Effector memory CD4-positive, alpha-beta T cell (primary cell): ENCODE measurements around the gene RPL36.

Source experiments
- DNase-seq, 3 donors: peaks; one replicate each; pipeline ENCODE4 v3.0.0-alpha.2; 2020
- H3K27ac ChIP-seq: 2 replicates; pipeline ENCODE4 v1.7.0; 2013; ENCODE audit warnings: mild to moderate bottlenecking, low read length, moderate library complexity; ENCODE audit not compliant: insufficient read depth, poor library complexity, severe bottlenecking
- H3K27me3 ChIP-seq: replicated peaks from 2 replicates; pipeline ENCODE4 v1.7.0; 2013; ENCODE audit warnings: mild to moderate bottlenecking, low read length; ENCODE audit not compliant: insufficient read depth, control insufficient read depth, poor library complexity, severe bottlenecking
- H3K36me3 ChIP-seq: 2 replicates; pipeline ENCODE4 v1.7.0; 2013; ENCODE audit warnings: mild to moderate bottlenecking, low read length, moderate library complexity; ENCODE audit not compliant: control insufficient read depth, insufficient read depth
- H3K4me1 ChIP-seq: 2 replicates; pipeline ENCODE4 v1.7.0; 2013; ENCODE audit warnings: low read length, mild to moderate bottlenecking; ENCODE audit not compliant: control insufficient read depth, insufficient read depth, poor library complexity, severe bottlenecking
- H3K4me3 ChIP-seq: 2 replicates; pipeline ENCODE4 v1.7.0; 2013; ENCODE audit warnings: low read length, low read depth, mild to moderate bottlenecking; ENCODE audit not compliant: insufficient read depth, poor library complexity, severe bottlenecking
- H3K9me3 ChIP-seq: 2 replicates; pipeline ENCODE4 v1.7.0; 2013; ENCODE audit warnings: mild to moderate bottlenecking, low read length, moderate library complexity; ENCODE audit not compliant: control insufficient read depth

RPL36 gene

GRCh38 chr19:5680084-5680436 lies 10.0 kb upstream of the RPL36 start:
- Histone ChIP-seq H3K4me1 (peaks cover 13% of the 10 kb centered on the region), H3K9me3 (no peaks in the 10 kb centered on the region), H3K27ac (peak overlapping the region; percentile 97), H3K27me3 (no peaks in the 10 kb centered on the region), H3K4me3 (peak overlapping the region; percentile 95), H3K36me3 (no peaks in the 10 kb centered on the region)
- DNase-seq, result no peak

DNA sequence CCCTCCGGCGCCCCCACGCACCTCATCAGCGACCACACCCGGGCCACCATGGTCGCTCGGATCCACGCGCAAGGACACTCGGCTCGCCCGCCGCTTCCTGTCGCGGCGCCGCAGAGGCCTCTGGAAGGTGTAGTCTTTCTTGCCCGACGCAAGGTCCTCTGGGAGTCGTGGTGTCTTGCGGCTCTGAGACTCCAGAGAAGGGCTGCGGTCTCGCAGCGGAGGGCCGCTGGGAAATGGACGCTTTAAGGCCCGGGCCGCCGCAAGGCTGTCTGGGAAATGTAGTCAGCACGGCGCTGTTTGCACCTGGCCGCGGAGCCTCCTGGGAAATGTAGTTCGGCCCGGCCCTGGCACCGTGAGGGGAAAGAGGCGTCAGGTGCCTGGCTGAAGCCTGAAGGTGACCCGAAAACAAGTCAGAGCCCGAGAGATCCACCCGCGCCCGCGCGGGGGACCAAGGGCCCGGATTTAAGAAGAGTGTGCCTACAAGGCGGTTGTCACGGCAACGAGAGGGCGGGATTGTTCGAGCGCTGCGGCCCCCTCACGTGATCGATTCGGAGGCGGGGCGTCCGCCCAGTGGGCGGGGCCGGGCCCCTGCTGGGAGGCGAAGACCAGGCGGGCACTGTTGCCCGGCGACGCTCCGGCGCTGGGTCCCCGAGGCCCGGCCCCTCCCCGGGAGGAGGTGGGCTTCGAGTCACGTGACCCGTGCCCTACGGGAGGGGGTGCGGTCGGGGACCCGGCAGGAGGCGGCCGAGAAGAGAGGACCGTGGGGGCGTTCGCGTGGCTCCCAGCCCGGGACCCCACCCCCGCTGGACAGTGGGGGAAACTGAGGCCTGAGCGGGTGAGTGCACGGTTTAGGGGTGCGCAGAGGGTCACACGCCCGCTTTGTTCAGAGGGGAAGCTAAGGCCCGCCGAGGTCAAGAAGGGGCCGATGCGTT lies 9.4 kb upstream of the RPL36 start, which contains the start of the genes HSD11B1L and MICOS13:
HSD11B1L (plus strand) TSS at position 591 of the 932 bp plus-strand sequence. CDS start 3,806 bp downstream, outside the sequence.
MICOS13 (minus strand) TSS at position 80 of the 932 bp plus-strand sequence; CDS start at position 50, 30 bp downstream.
- Histone ChIP-seq H3K4me1 (peaks cover 13% of the 10 kb centered on the region), H3K36me3 (no peaks in the 10 kb centered on the region), H3K27ac (peak within 1 kb of the TSS; percentile 97), H3K9me3 (no peaks in the 10 kb centered on the region), H3K27me3 (no peaks in the 10 kb centered on the region), H3K4me3 (peak within 1 kb of the TSS; percentile 95)
- DNase-seq, result peak; percentile 95 to 98 (median 98)

DNA sequence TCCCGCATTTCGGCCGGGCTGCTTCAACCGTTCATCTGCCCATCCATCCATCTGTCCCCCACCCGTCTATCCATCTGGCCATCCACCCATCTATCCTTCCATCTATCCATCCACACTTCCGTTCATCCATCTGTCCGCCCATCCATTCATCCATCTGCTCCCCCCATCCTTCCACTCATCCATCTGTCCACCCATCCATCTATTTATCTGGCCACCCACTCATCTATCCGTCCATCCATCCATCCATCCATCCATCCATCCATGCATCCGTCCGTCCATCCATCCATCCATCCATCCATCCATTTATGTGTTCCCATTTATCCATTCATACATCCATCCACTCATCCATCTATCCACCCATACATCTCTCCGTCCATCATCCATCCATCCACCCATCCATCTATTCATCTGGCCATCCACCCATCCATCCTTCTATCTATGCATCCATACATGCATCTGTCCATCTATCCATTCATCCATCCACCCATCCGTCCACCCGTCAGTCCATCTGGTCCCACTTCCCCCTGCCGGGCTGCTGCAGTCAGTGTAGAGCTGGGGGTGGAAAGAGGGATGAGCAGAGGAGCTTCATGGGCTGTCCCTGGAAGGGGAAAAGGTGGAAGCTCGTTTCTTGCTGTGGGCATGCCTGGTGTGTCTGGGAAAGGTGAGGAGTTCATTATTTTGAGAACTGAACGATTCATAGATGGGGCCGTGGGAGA lies 8.5 kb upstream of the RPL36 start:
- Histone ChIP-seq H3K4me1 (peaks cover 13% of the 10 kb centered on the region), H3K9me3 (no peaks in the 10 kb centered on the region), H3K27ac (no peak overlapping the region), H3K36me3 (no peaks in the 10 kb centered on the region), H3K4me3 (peak overlapping the region; percentile 95), H3K27me3 (no peaks in the 10 kb centered on the region)
- DNase-seq, result no peak

DNA sequence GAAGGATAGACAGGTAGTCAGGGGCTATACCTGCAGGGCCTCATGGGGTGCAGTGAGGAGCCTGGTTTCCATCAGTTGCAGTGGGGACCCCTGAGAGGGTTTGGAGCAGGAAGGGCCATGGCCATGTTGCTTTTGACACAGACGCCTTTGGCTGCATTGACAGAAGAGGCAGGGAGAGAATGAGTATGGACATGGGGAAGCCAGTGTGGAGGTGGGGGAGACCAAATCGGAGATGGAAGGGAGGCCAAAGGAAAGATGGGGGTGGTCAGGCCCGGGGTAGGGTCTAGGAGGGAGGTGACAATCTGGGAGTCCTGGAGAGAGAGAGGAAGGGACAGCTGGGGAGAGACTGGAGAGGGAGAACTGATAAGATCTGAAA lies 8.0 kb upstream of the RPL36 start:
- no peaks in the 10 kb centered on the region for H3K9me3 ChIP-seq
- H3K4me1 ChIP-seq, result peaks cover 18% of the 10 kb centered on the region
- no peak for DNase-seq
- no peak overlapping the region for H3K27ac ChIP-seq
- no peaks in the 10 kb centered on the region for H3K36me3 ChIP-seq
- H3K4me3 ChIP-seq, result no peak overlapping the region
- H3K27me3 ChIP-seq, result no peaks in the 10 kb centered on the region

GRCh38 chr19:5683177-5683886 lies 6.8 kb upstream of the RPL36 start:
- Histone ChIP-seq H3K4me1 (peaks cover 24% of the 10 kb centered on the region), H3K27ac (no peak overlapping the region), H3K36me3 (no peaks in the 10 kb centered on the region), H3K9me3 (no peaks in the 10 kb centered on the region), H3K4me3 (no peak overlapping the region), H3K27me3 (no peaks in the 10 kb centered on the region)
- no peak for DNase-seq

DNA sequence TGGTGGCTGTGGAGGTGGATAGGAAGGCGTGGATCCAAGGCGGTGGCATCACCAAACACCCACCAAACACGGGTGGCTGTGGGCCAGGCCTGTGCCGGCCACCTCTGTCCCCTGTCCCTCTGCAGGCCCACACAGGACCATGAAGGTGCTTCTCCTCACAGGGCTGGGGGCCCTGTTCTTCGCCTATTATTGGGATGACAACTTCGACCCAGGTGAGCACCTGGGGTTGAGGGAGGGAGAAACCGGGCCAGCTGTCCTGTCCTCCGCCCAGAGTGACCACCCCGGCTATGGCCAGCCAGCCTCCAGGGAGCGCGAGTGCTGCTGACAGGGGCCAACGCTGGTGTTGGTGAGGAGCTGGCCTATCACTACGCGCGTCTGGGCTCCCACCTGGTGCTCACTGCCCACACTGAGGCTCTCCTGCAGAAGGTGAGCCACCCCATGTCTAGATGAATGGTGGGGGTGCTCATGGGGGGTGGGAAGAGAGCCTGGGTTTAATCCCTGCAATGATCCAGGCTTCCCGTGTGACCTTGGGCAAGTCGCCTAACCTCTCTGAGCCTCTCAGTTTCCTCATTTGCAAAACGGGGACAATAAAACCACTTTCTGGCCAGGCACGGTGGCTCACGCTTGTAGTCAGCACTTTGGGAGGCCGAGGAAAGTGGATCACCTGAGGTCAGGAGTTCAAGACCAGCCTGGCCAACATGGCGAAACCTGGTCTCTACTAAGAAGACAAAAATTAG lies 5.2 kb upstream of the RPL36 start:
- no peak for DNase-seq
- Histone ChIP-seq H3K36me3 (no peaks in the 10 kb centered on the region), H3K4me3 (no peak overlapping the region), H3K27ac (no peak overlapping the region), H3K27me3 (no peaks in the 10 kb centered on the region), H3K4me1 (peaks cover 20% of the 10 kb centered on the region), H3K9me3 (no peaks in the 10 kb centered on the region)

GRCh38 chr19:5686326-5686646 lies 3.8 kb upstream of the RPL36 start:
- DNase-seq, result no peak
- H3K4me1 ChIP-seq, result peaks cover 12% of the 10 kb centered on the region
- no peaks in the 10 kb centered on the region for H3K36me3 ChIP-seq
- H3K27ac ChIP-seq, result peak overlapping the region; percentile 52
- H3K9me3 ChIP-seq, result no peaks in the 10 kb centered on the region
- no peaks in the 10 kb centered on the region for H3K27me3 ChIP-seq
- peak overlapping the region; percentile 63 for H3K4me3 ChIP-seq

- Histone ChIP-seq H3K27ac (peak overlapping the region; percentile 52), H3K4me3 (peak overlapping the region; percentile 63), H3K4me1 (peaks cover 12% of the 10 kb centered on the region)
These were observed 3.3 kb upstream of the RPL36 start for GRCh38 chr19:5686647-5687359.

More at GRCh38 chr19:5686647-5687359, 3.3 kb upstream of the RPL36 start:
- H3K36me3 ChIP-seq, result peaks cover 1% of the 10 kb centered on the region
- H3K9me3 ChIP-seq, result no peaks in the 10 kb centered on the region
- DNase-seq, result peak; percentile 80 to 92 (median 91)
- no peaks in the 10 kb centered on the region for H3K27me3 ChIP-seq
